Fibroblast of lung (primary cell): Measurements from ENCODE around the gene PROB1.

Experiments used
- CTCF ChIP-seq, 2 donors: IDR thresholded peaks in 1 of 2; conservative IDR thresholded peaks in 1 of 2; 1 replicate in 1 of 2; 2 replicates in 1 of 2; pipeline ENCODE4 v1.5.1; 2011 to 2012; ENCODE audit warnings: low read length in 2 of 2, control low read depth in 1 of 2, inconsistent platforms in 1 of 2, low read depth in 1 of 2, mild to moderate bottlenecking in 1 of 2
- EZH2 ChIP-seq: IDR thresholded peaks from 2 replicates; pipeline ENCODE4 v1.5.1; 2012; ENCODE audit warnings: low read length, control low read depth, mild to moderate bottlenecking; ENCODE audit errors: missing control alignments

- TF ChIP-seq CTCF (conservative IDR thresholded peaks at IDR 0.05 in 1 of 2, IDR thresholded peaks at IDR 0.05 in 1 of 2; ENCODE audit: low read depth in 1 of 2, low read length in 2 of 2) = no peak
- no peak for TF ChIP-seq EZH2
Observed at GRCh38 chr5:139397921-139398320, 3.0 kb upstream of the PROB1 start.
